BLaER1 (cell line): ENCODE measurements around the gene EHBP1L1.
A peak's percentile ranks its signal among the peaks of the same experiment; 100 is the strongest.

Source experiments
- H3K27ac ChIP-seq: shearing (Covaris generic); formaldehyde crosslinking; 2 replicates; pipeline ENCODE4 v1.8.1; 2022
- H3K27me3 ChIP-seq: shearing (Covaris generic); formaldehyde crosslinking; 2 replicates; pipeline ENCODE4 v1.8.1; 2022
- H3K36me3 ChIP-seq: shearing (Covaris generic); formaldehyde crosslinking; 2 replicates; pipeline ENCODE4 v1.8.1; 2022
- H3K4me1 ChIP-seq: shearing (Covaris generic); formaldehyde crosslinking; 2 replicates; pipeline ENCODE4 v1.8.1; 2022
- H3K4me2 ChIP-seq: shearing (Covaris generic); formaldehyde crosslinking; 2 replicates; pipeline ENCODE4 v1.8.1; 2022
- H3K4me3 ChIP-seq: shearing (Covaris generic); formaldehyde crosslinking; 2 replicates; pipeline ENCODE4 v1.8.1; 2022
- H3K9ac ChIP-seq: shearing (Covaris generic); formaldehyde crosslinking; 2 replicates; pipeline ENCODE4 v1.8.1; 2022
- H3K9me3 ChIP-seq: shearing (Covaris generic); formaldehyde crosslinking; 2 replicates; pipeline ENCODE4 v1.8.1; 2022
- H4K20me1 ChIP-seq: shearing (Covaris generic); formaldehyde crosslinking; 2 replicates; pipeline ENCODE4 v1.8.1; 2022
- Cebpa-rat ChIP-seq: shearing (Covaris generic); IDR thresholded peaks from 2 replicates; pipeline ENCODE4 v1.8.1; 2022

Gene EHBP1L1

GRCh38 chr11:65606876-65607613 is 31.2 kb downstream of the EHBP1L1 start:
- H3K4me3 ChIP-seq, result no peak overlapping the region
- no peak overlapping the region for H3K4me2 ChIP-seq
- H3K9ac ChIP-seq, result no peak overlapping the region
- H3K9me3 ChIP-seq, result no peaks in the 10 kb centered on the region
- H4K20me1 ChIP-seq, result peaks cover 82% of the 10 kb centered on the region
- peaks cover 42% of the 10 kb centered on the region for H3K4me1 ChIP-seq
- H3K27ac ChIP-seq, result no peak overlapping the region
- no peak for TF ChIP-seq Cebpa-rat
- H3K36me3 ChIP-seq, result peaks cover 93% of the 10 kb centered on the region
- no peaks in the 10 kb centered on the region for H3K27me3 ChIP-seq

- H3K36me3 ChIP-seq, result peaks cover 85% of the 10 kb centered on the region
- H4K20me1 ChIP-seq, result peaks cover 90% of the 10 kb centered on the region
- H3K9me3 ChIP-seq, result no peaks in the 10 kb centered on the region
- peaks cover 46% of the 10 kb centered on the region for H3K4me1 ChIP-seq
- no peak overlapping the region for H3K4me2 ChIP-seq
- H3K4me3 ChIP-seq, result no peak overlapping the region
- no peak overlapping the region for H3K9ac ChIP-seq
- H3K27me3 ChIP-seq, result no peaks in the 10 kb centered on the region
- H3K27ac ChIP-seq, result no peak overlapping the region
- TF ChIP-seq Cebpa-rat, result no peak
Measured at GRCh38 chr11:65607614-65608426, 32.0 kb downstream of the EHBP1L1 start.

GRCh38 chr11:65609229-65609628 is 33.4 kb downstream of the EHBP1L1 start:
- Histone ChIP-seq H3K27ac (no peak overlapping the region), H3K4me3 (no peak overlapping the region), H3K4me2 (no peak overlapping the region), H3K4me1 (peaks cover 41% of the 10 kb centered on the region), H3K9ac (peak overlapping the region; percentile 21; the same call in 1 of the 2 replicates), H3K36me3 (peaks cover 71% of the 10 kb centered on the region), H4K20me1 (peaks cover 86% of the 10 kb centered on the region), H3K27me3 (no peaks in the 10 kb centered on the region), H3K9me3 (no peaks in the 10 kb centered on the region)
- no peak for TF ChIP-seq Cebpa-rat

GRCh38 chr11:65609665-65610064 is 33.8 kb downstream of the EHBP1L1 start:
- Histone ChIP-seq H3K4me1 (peaks cover 41% of the 10 kb centered on the region), H3K9ac (peak overlapping the region; percentile 21; the same call in 1 of the 2 replicates), H4K20me1 (peaks cover 86% of the 10 kb centered on the region), H3K4me2 (peak overlapping the region; percentile 100), H3K27me3 (no peaks in the 10 kb centered on the region), H3K27ac (no peak overlapping the region; the same call in 1 of the 2 replicates), H3K4me3 (no peak overlapping the region), H3K36me3 (peaks cover 67% of the 10 kb centered on the region), H3K9me3 (no peaks in the 10 kb centered on the region)
- TF ChIP-seq Cebpa-rat, result no peak

- H4K20me1 ChIP-seq, result peaks cover 84% of the 10 kb centered on the region
- H3K9ac ChIP-seq, result peak overlapping the region; percentile 96
- H3K27ac ChIP-seq, result peak overlapping the region; percentile 93
- H3K4me1 ChIP-seq, result peaks cover 41% of the 10 kb centered on the region
- H3K27me3 ChIP-seq, result no peaks in the 10 kb centered on the region
- H3K4me3 ChIP-seq, result no peak overlapping the region; the same call in 1 of the 2 replicates
- H3K36me3 ChIP-seq, result peaks cover 59% of the 10 kb centered on the region
- no peak for TF ChIP-seq Cebpa-rat
- no peaks in the 10 kb centered on the region for H3K9me3 ChIP-seq
- peak overlapping the region; percentile 100 for H3K4me2 ChIP-seq
Measured at GRCh38 chr11:65610404-65610803, 34.6 kb downstream of the EHBP1L1 start.

- Histone ChIP-seq H3K4me2 (peak overlapping the region; percentile 100), H3K4me1 (peaks cover 41% of the 10 kb centered on the region), H3K27me3 (no peaks in the 10 kb centered on the region), H3K9ac (peak overlapping the region; percentile 96), H3K36me3 (peaks cover 51% of the 10 kb centered on the region), H4K20me1 (peaks cover 79% of the 10 kb centered on the region), H3K9me3 (no peaks in the 10 kb centered on the region), H3K4me3 (peak overlapping the region; percentile 98), H3K27ac (peak overlapping the region; percentile 93)
- TF ChIP-seq Cebpa-rat, result no peak
Measured at GRCh38 chr11:65611028-65611757, 35.3 kb downstream of the EHBP1L1 start.

- peaks cover 49% of the 10 kb centered on the region for H3K4me1 ChIP-seq
- H3K4me3 ChIP-seq, result peak overlapping the region; percentile 98
- peaks cover 80% of the 10 kb centered on the region for H4K20me1 ChIP-seq
- peak overlapping the region; percentile 100 for H3K4me2 ChIP-seq
- peaks cover 47% of the 10 kb centered on the region for H3K36me3 ChIP-seq
- H3K9ac ChIP-seq, result peak overlapping the region; percentile 96
- TF ChIP-seq Cebpa-rat, result no peak
- no peaks in the 10 kb centered on the region for H3K27me3 ChIP-seq
- H3K9me3 ChIP-seq, result no peaks in the 10 kb centered on the region
- peak overlapping the region; percentile 93 for H3K27ac ChIP-seq
Measured at GRCh38 chr11:65611758-65612603, 36.1 kb downstream of the EHBP1L1 start.

GRCh38 chr11:65612691-65613090 is 36.8 kb downstream of the EHBP1L1 start:
- peak overlapping the region; percentile 98 for H3K4me3 ChIP-seq
- H3K27me3 ChIP-seq, result no peaks in the 10 kb centered on the region
- peak overlapping the region; percentile 93 for H3K27ac ChIP-seq
- H3K9ac ChIP-seq, result peak overlapping the region; percentile 96
- TF ChIP-seq Cebpa-rat, result no peak
- H3K9me3 ChIP-seq, result no peaks in the 10 kb centered on the region
- H3K4me1 ChIP-seq, result peaks cover 56% of the 10 kb centered on the region
- peaks cover 80% of the 10 kb centered on the region for H4K20me1 ChIP-seq
- peak overlapping the region; percentile 100 for H3K4me2 ChIP-seq
- H3K36me3 ChIP-seq, result peaks cover 47% of the 10 kb centered on the region
